Ishikawa (cell line): ENCODE results near the gene PPID.

Source experiments
- CEBPB ChIP-seq: IDR thresholded peaks from 2 replicates; pipeline ENCODE4 v1.6.1; 2012
- CREB1 ChIP-seq: IDR thresholded peaks from 2 replicates; pipeline ENCODE4 v1.6.1; 2012; ENCODE audit warnings: low read depth
- EGR1 ChIP-seq: IDR thresholded peaks from 2 replicates; pipeline ENCODE4 v1.6.1; 2012
- EP300 ChIP-seq: IDR thresholded peaks from 2 replicates; pipeline ENCODE4 v1.6.1; 2012; ENCODE audit warnings: borderline replicate concordance
- FOXM1 ChIP-seq: IDR thresholded peaks from 2 replicates; pipeline ENCODE4 v1.6.1; 2012; ENCODE audit warnings: low read depth, borderline replicate concordance
- MAX ChIP-seq: IDR thresholded peaks from 2 replicates; pipeline ENCODE4 v1.6.1; 2012
- NFIC ChIP-seq: IDR thresholded peaks from 2 replicates; pipeline ENCODE4 v1.6.1; 2012
- RAD21 ChIP-seq: IDR thresholded peaks from 2 replicates; pipeline ENCODE4 v1.6.1; 2012; ENCODE audit warnings: low read depth
- REST ChIP-seq: IDR thresholded peaks from 2 replicates; pipeline ENCODE4 v1.6.1; 2012; ENCODE audit warnings: low read depth, mild to moderate bottlenecking
- TAF1 ChIP-seq: IDR thresholded peaks from 2 replicates; pipeline ENCODE4 v1.6.1; 2012; ENCODE audit warnings: low read depth, mild to moderate bottlenecking
- TCF12 ChIP-seq: IDR thresholded peaks from 2 replicates; pipeline ENCODE4 v1.6.1; 2012; ENCODE audit warnings: low read depth
- TEAD4 ChIP-seq: IDR thresholded peaks from 2 replicates; pipeline ENCODE4 v1.6.1; 2012
- USF1 ChIP-seq: IDR thresholded peaks from 2 replicates; pipeline ENCODE4 v1.6.1; 2012
- YY1 ChIP-seq: IDR thresholded peaks from 2 replicates; pipeline ENCODE4 v1.6.1; 2012; ENCODE audit warnings: low read depth
- ZBTB7A ChIP-seq: IDR thresholded peaks from 2 replicates; pipeline ENCODE4 v1.6.1; 2012; ENCODE audit warnings: low read depth

Gene PPID

GRCh38 chr4:158769175-158769921 lies 46.2 kb upstream of the PPID start:
- 0 out of 2 replicates have a peak, but pooled peaks have one; percentile 26 for TF ChIP-seq MAX
- peak; percentile 89; the same call in 1 of the 2 replicates for TF ChIP-seq ZBTB7A
- no peak for TF ChIP-seq RAD21
- TF ChIP-seq YY1 = peak; percentile 33; the same call in 1 of the 2 replicates

- no peak for TF ChIP-seq CEBPB
- TF ChIP-seq MAX = peak; percentile 92
- peak; percentile 52; the same call in 1 of the 2 replicates for TF ChIP-seq EGR1
- TF ChIP-seq USF1 = peak; percentile 62
Measured at GRCh38 chr4:158768555-158769174, 45.5 kb upstream of the PPID start, which contains the start of gene FNIP2. TSS of gene FNIP2 (plus strand) at chr4:158769026. CDS start at chr4:158769213, 187 bp downstream.

- no peak for TF ChIP-seq CREB1
- no peak for TF ChIP-seq TAF1
- no peak for TF ChIP-seq CEBPB
- TF ChIP-seq ZBTB7A = no peak
- no peak for TF ChIP-seq TCF12
- no peak for TF ChIP-seq MAX
- TF ChIP-seq TEAD4 = no peak
- TF ChIP-seq EGR1 = no peak
- no peak for TF ChIP-seq RAD21
- no peak for TF ChIP-seq FOXM1
- TF ChIP-seq NFIC = no peak
- no peak for TF ChIP-seq REST
- TF ChIP-seq YY1 = no peak
- TF ChIP-seq USF1 = no peak
- TF ChIP-seq EP300 = no peak
Measured at GRCh38 chr4:158767451-158767850, 44.3 kb upstream of the PPID start.

- no peak for TF ChIP-seq USF1
- TF ChIP-seq NFIC = no peak
- TF ChIP-seq ZBTB7A = no peak
- TF ChIP-seq FOXM1 = no peak
- TF ChIP-seq REST = no peak
- TF ChIP-seq EGR1 = no peak
- no peak for TF ChIP-seq TAF1
- no peak for TF ChIP-seq EP300
- TF ChIP-seq CREB1 = no peak
- no peak for TF ChIP-seq TCF12
- TF ChIP-seq MAX = no peak
- no peak for TF ChIP-seq YY1
- TF ChIP-seq CEBPB = no peak
- TF ChIP-seq TEAD4 = no peak
- TF ChIP-seq RAD21 = no peak
Measured at GRCh38 chr4:158766434-158767044, 43.3 kb upstream of the PPID start.

- peak; percentile 66 for TF ChIP-seq REST
- no peak for TF ChIP-seq RAD21
Measured at GRCh38 chr4:158763462-158763861, 40.3 kb upstream of the PPID start.
